Gastrocnemius medialis (tissue), 4 donors: ENCODE measurements around the gene NECTIN1. TPM values are rescaled to one million over a fixed set of nuclear protein-coding genes. Genes with fewer than 3 reads are reported as not detected.

Source experiments
- ATAC-seq, 2 donors: fragments of 150-250 bp; one replicate each; pipeline ENCODE4 v1.9.1; 2016
- DNase-seq, 2 donors: peaks; one replicate each; pipeline ENCODE4 v3.0.0-alpha.2; 2019
- H3K27ac ChIP-seq, 4 donors: fragments of 200-600 bp; sonication (generic); 1 replicate in 1 of 4; 2 replicates in 3 of 4; pipeline ENCODE4 v1.5.1; 2016 to 2018; ENCODE audit warnings: mild to moderate bottlenecking in 2 of 4, moderate library complexity in 1 of 4
- H3K27me3 ChIP-seq, 3 donors: fragments of 200-600 bp; sonication (generic) in 2 of 3; 1 replicate in 1 of 3; 2 replicates in 2 of 3; pipeline versions ENCODE4 v1.5.1 to v1.6.0; 2016 to 2019; ENCODE audit warnings: mild to moderate bottlenecking in 1 of 3, moderate library complexity in 1 of 3
- H3K36me3 ChIP-seq, 2 donors: fragments of 200-600 bp; sonication (generic) in 1 of 2; one replicate each; pipeline ENCODE4 v1.5.1; 2017 to 2018
- H3K4me1 ChIP-seq, 2 donors: fragments of 200-600 bp; sonication (generic) in 1 of 2; one replicate each; pipeline ENCODE4 v1.5.1; 2016 to 2017; ENCODE audit warnings: mild to moderate bottlenecking in 2 of 2
- H3K4me3 ChIP-seq, 4 donors: fragments of 200-600 bp; sonication (generic) in 3 of 4; 1 replicate in 1 of 4; 2 replicates in 3 of 4; pipeline ENCODE4 v1.5.1; 2016 to 2019; ENCODE audit warnings: mild to moderate bottlenecking in 2 of 4
- H3K9me3 ChIP-seq, 3 donors: fragments of 200-600 bp; sonication (generic) in 2 of 3; 1 replicate in 1 of 3; 2 replicates in 2 of 3; pipeline ENCODE4 v1.5.1; 2016 to 2019
- POLR2A ChIP-seq, 2 donors: fragments of 450-650 bp; IDR thresholded peaks; one replicate each; pipeline ENCODE4 v1.6.1; 2017; ENCODE audit warnings: antibody characterized with exemption in 2 of 2, mild to moderate bottlenecking in 2 of 2, moderate library complexity in 2 of 2
- in situ Hi-C, 4 donors: fragments of 200-750 bp; cut with MboI; loops; one replicate each; pipeline versions ENCODE4 v1.15.0 to v1.8.0; 2017; ENCODE audit warnings: low sequenced_read_pairs in 4 of 4
- intact Hi-C: fragments of 100-400 bp; cut with DNase I; formaldehyde crosslinking; loops from one replicate; pipeline ENCODE4 v1.15.1; 2023; ENCODE audit warnings: low total_unique reads
- total RNA-seq, 4 donors: library from RNA; depleted of rRNA; stranded (reverse); fragments of >200 nt; gene quantifications; one replicate each; pipeline versions ENCODE4 v1.1.0 to v1.2.3, GENCODE V29; 2016
- TF ChIP-seq, protein P1 (sequence below), 5 experiments: fragments of 450-650 bp in 3 of 5; fragments of 200-600 bp in 2 of 5; sonication (generic) in 2 of 5; IDR thresholded peaks in 4 of 5; conservative IDR thresholded peaks in 1 of 5; 1 replicate in 4 of 5; 2 replicates in 1 of 5; pipeline ENCODE4 v1.5.1; 2016 to 2019; ENCODE audit warnings: antibody characterized with exemption in 5 of 5, mild to moderate bottlenecking in 3 of 5, moderate library complexity in 3 of 5

NECTIN1 gene
- total RNA-seq, 4 donors from 2014 or later, result 0.66 to 2.2 (median 0.92) TPM

DNA sequence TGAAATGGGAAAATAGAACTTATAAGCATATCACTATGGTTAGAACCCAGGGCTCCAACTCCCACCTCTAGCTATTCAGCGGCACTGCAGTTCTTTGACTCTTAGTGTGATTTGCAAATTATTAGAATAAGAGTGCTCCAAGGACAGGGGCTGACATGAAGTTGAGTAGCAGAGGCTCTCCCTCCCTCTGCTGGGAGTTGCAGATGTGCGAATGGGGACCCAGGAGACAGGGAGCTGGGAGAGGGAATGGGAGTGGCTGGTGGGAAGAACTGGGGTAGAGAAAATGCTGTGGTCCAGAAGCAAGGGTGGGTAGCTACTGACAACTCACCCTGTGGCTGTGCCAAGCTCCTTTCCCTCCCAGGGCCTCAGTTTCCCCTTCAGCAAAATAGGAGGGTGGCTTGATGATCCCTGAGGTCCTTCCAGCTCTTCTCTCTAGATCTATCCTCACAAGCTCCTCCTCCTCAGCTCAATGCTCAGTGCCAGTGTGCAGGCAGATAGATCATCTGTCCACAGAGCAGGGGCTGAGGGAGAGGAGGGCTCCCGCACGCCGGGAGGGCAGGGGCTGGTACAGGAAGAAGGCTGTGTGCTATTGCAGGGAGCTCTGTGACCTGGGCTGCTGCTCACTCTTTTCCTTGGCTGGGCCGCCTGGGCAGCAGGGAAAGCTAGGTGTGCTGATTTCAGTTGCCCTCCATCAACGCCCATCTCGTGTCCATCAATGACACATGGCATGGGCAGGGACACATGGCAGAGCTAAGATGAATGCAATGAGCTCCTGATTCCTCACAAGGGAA is 99.0 kb downstream of the NECTIN1 start:
- H3K36me3 ChIP-seq, result no peaks in the 10 kb centered on the region
- H3K9me3 ChIP-seq, result no peaks in the 10 kb centered on the region
- ATAC-seq, result no peak
- no peak overlapping the region for H3K4me3 ChIP-seq
- H3K4me1 ChIP-seq, result peaks cover 6 to 9% of the 10 kb centered on the region in 2 donors
- in situ Hi-C loops, result no loop called here
- no peak overlapping the region for H3K27ac ChIP-seq
- H3K27me3 ChIP-seq, result no peaks in the 10 kb centered on the region
- no peak for TF ChIP-seq POLR2A (IDR thresholded peaks at IDR 0.05)
- TF ChIP-seq, protein P1, sequence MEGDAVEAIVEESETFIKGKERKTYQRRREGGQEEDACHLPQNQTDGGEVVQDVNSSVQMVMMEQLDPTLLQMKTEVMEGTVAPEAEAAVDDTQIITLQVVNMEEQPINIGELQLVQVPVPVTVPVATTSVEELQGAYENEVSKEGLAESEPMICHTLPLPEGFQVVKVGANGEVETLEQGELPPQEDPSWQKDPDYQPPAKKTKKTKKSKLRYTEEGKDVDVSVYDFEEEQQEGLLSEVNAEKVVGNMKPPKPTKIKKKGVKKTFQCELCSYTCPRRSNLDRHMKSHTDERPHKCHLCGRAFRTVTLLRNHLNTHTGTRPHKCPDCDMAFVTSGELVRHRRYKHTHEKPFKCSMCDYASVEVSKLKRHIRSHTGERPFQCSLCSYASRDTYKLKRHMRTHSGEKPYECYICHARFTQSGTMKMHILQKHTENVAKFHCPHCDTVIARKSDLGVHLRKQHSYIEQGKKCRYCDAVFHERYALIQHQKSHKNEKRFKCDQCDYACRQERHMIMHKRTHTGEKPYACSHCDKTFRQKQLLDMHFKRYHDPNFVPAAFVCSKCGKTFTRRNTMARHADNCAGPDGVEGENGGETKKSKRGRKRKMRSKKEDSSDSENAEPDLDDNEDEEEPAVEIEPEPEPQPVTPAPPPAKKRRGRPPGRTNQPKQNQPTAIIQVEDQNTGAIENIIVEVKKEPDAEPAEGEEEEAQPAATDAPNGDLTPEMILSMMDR (IDR thresholded peaks at IDR 0.05 in 4 of 5, conservative IDR thresholded peaks at IDR 0.05 in 1 of 5), result no peak
- no peak for DNase-seq
- intact Hi-C loops, result no loop called here

GRCh38 chr11:119629085-119629484 is 99.9 kb downstream of the NECTIN1 start:
- DNase-seq (no peak), ATAC-seq (no peak)
- Histone ChIP-seq H3K4me3 (no peak overlapping the region), H3K27me3 (peaks cover 0 to 2% (median 0%) of the 10 kb centered on the region in 3 donors), H3K9me3 (no peaks in the 10 kb centered on the region), H3K4me1 (peaks cover 6 to 9% of the 10 kb centered on the region in 2 donors), H3K36me3 (no peaks in the 10 kb centered on the region), H3K27ac (no peak overlapping the region)
- no peak for TF ChIP-seq POLR2A (IDR thresholded peaks at IDR 0.05)
- TF ChIP-seq, protein P1 (IDR thresholded peaks at IDR 0.05 in 4 of 5, conservative IDR thresholded peaks at IDR 0.05 in 1 of 5), result no peak
- intact Hi-C loops (no loop called here), in situ Hi-C loops (no loop called here)

GRCh38 chr11:119627286-119627685 is 101.7 kb downstream of the NECTIN1 start:
- intact Hi-C loops, result no loop called here
- no peak for DNase-seq
- peaks cover 0 to 6% (median 0%) of the 10 kb centered on the region in 3 donors for H3K27me3 ChIP-seq

GRCh38 chr11:119626871-119627270 is 102.1 kb downstream of the NECTIN1 start:
- H3K4me1 ChIP-seq, result peaks cover 6 to 9% of the 10 kb centered on the region in 2 donors
- ATAC-seq (peak in 1 of 2 donors; percentile 33), DNase-seq (peak in 1 of 2 donors; percentile 18)
- H3K36me3 ChIP-seq, result no peaks in the 10 kb centered on the region
- H3K9me3 ChIP-seq, result no peaks in the 10 kb centered on the region
- H3K4me3 ChIP-seq, result no peak overlapping the region
- TF ChIP-seq, protein P1 (IDR thresholded peaks at IDR 0.05 in 4 of 5, conservative IDR thresholded peaks at IDR 0.05 in 1 of 5), result no peak
- intact Hi-C loops, result no loop called here
- in situ Hi-C loops, result no loop called here
- H3K27ac ChIP-seq, result no peak overlapping the region
- peaks cover 0 to 6% (median 0%) of the 10 kb centered on the region in 3 donors for H3K27me3 ChIP-seq

More at GRCh38 chr11:119627286-119627685, 101.7 kb downstream of the NECTIN1 start:
- H3K36me3 ChIP-seq, result no peaks in the 10 kb centered on the region
- H3K27ac ChIP-seq, result no peak overlapping the region
- in situ Hi-C loops, result no loop called here
- H3K9me3 ChIP-seq, result no peaks in the 10 kb centered on the region
- no peak overlapping the region for H3K4me3 ChIP-seq
- no peak for TF ChIP-seq POLR2A (IDR thresholded peaks at IDR 0.05)
- TF ChIP-seq, protein P1 (IDR thresholded peaks at IDR 0.05 in 4 of 5, conservative IDR thresholded peaks at IDR 0.05 in 1 of 5), result no peak
- ATAC-seq, result no peak
- peaks cover 6 to 9% of the 10 kb centered on the region in 2 donors for H3K4me1 ChIP-seq
